Breast epithelium (tissue), 3 donors: Measurements from ENCODE around the gene NSF.

Experiments
- POLR2A ChIP-seq: fragments of 450-650 bp; IDR thresholded peaks from one replicate; pipeline ENCODE4 v1.6.1; 2016; ENCODE audit warnings: antibody characterized with exemption, mild to moderate bottlenecking, moderate library complexity
- POLR2AphosphoS5 ChIP-seq, 3 donors: sonication (generic); formaldehyde crosslinking; IDR thresholded peaks; one replicate each; pipeline ENCODE4 v1.6.1; 2017; ENCODE audit warnings: antibody characterized with exemption in 3 of 3
- TF ChIP-seq, protein P1 (sequence below), 3 donors: fragments of 450-650 bp; IDR thresholded peaks; one replicate each; pipeline ENCODE4 v1.5.1; 2016 to 2017; ENCODE audit warnings: antibody characterized with exemption in 3 of 3, mild to moderate bottlenecking in 3 of 3, moderate library complexity in 3 of 3

DNA sequence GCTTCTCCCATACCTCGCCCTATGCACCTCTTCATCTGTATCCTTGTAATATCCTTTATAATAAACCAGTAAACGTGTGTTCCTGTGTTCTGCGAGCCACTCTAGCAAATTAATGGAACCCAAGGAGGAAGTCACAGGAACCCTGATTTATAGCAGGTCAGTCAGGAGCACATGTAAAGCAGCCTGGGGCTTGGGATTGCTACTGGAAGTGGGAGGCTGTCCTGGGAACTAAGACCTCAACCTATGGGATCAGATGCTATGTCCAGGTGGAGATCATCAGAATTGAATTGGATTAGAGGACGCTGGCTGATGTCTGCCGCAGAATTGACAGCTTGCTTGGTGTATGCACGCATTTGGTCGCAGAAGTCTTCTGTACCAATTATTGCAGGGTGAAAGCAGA lies 212.3 kb downstream of the NSF start:
- TF ChIP-seq, protein P1, sequence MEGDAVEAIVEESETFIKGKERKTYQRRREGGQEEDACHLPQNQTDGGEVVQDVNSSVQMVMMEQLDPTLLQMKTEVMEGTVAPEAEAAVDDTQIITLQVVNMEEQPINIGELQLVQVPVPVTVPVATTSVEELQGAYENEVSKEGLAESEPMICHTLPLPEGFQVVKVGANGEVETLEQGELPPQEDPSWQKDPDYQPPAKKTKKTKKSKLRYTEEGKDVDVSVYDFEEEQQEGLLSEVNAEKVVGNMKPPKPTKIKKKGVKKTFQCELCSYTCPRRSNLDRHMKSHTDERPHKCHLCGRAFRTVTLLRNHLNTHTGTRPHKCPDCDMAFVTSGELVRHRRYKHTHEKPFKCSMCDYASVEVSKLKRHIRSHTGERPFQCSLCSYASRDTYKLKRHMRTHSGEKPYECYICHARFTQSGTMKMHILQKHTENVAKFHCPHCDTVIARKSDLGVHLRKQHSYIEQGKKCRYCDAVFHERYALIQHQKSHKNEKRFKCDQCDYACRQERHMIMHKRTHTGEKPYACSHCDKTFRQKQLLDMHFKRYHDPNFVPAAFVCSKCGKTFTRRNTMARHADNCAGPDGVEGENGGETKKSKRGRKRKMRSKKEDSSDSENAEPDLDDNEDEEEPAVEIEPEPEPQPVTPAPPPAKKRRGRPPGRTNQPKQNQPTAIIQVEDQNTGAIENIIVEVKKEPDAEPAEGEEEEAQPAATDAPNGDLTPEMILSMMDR (IDR thresholded peaks at IDR 0.05): no peak
- TF ChIP-seq POLR2A (no peak), POLR2AphosphoS5 (IDR thresholded peaks at IDR 0.05) (no peak)
